Measurements from ENCODE around the gene C16orf87. TPM values are rescaled to one million over a fixed set of nuclear protein-coding genes. Genes with fewer than 3 reads are reported as not detected.
A peak's percentile ranks its signal among the peaks of the same experiment; 100 is the strongest.

C16orf87 gene
- total RNA-seq, 4 donors from 2014 or later: 5.5 to 14.9 (median 7.9) TPM

GRCh38 chr16:46756772-46757171 lies 74.2 kb downstream of the C16orf87 start:
- intact Hi-C loops (cut with DNase I; ENCODE audit: low total_unique reads): no loop called here
- no peak overlapping the region for H3K4me3 ChIP-seq (ENCODE audit: low read depth, poor library complexity, severe bottlenecking)
- no peak for DNase-seq (ENCODE audit: low spot score in 2 of 2)
- 85 to 88% methylated on average over 10 to 11 of the region's 11 CpGs for whole genome bisulfite sequencing, 2 donors
- TF ChIP-seq POLR2A (IDR thresholded peaks at IDR 0.05): no peak
- no peak for TF ChIP-seq CTCF (IDR thresholded peaks at IDR 0.05)

GRCh38 chr16:46753015-46753414 lies 78.0 kb downstream of the C16orf87 start:
- DNase-seq (ENCODE audit: low spot score in 2 of 2): no peak
- intact Hi-C loops (cut with DNase I; ENCODE audit: low total_unique reads): no loop called here
- WGBS, 2 donors: 80 to 83% methylated on average over 5 of the region's 5 CpGs
- no peak overlapping the region for H3K4me3 ChIP-seq (ENCODE audit: low read depth, poor library complexity, severe bottlenecking)
- no peak for TF ChIP-seq CTCF (IDR thresholded peaks at IDR 0.05)

GRCh38 chr16:46751381-46751780 lies 79.6 kb downstream of the C16orf87 start:
- WGBS, 2 donors: 62 to 67% methylated on average over 7 of the region's 7 CpGs
- intact Hi-C loops (cut with DNase I; ENCODE audit: low total_unique reads): no loop called here
- TF ChIP-seq POLR2A (IDR thresholded peaks at IDR 0.05): no peak
- no peak for TF ChIP-seq CTCF (IDR thresholded peaks at IDR 0.05)
- no peak overlapping the region for H3K4me3 ChIP-seq (ENCODE audit: low read depth, poor library complexity, severe bottlenecking)
- no peak for DNase-seq (ENCODE audit: low spot score in 2 of 2)

GRCh38 chr16:46748775-46749705 lies 81.9 kb downstream of the C16orf87 start:
- intact Hi-C loops (cut with DNase I; ENCODE audit: low total_unique reads): no loop called here
- no peak overlapping the region for H3K4me3 ChIP-seq (ENCODE audit: low read depth, poor library complexity, severe bottlenecking)
- DNase-seq (ENCODE audit: low spot score in 2 of 2): no peak
- no peak for TF ChIP-seq CTCF (IDR thresholded peaks at IDR 0.05)
- WGBS, 2 donors: 73 to 77% methylated on average over 17 to 20 of the region's 20 CpGs

GRCh38 chr16:46747777-46748651 lies 83.0 kb downstream of the C16orf87 start, which contains the start of gene MYLK3:
MYLK3 (minus strand) TSS chr16:46748344; CDS start chr16:46748193, 151 bp downstream.
- WGBS, 2 donors: 80 to 81% methylated on average over 16 to 20 of the region's 25 CpGs
- intact Hi-C loops (cut with DNase I; ENCODE audit: low total_unique reads): no loop called here
- peak in 1 of 2 donors; percentile 76 for DNase-seq (ENCODE audit: low spot score in 2 of 2)

More at GRCh38 chr16:46747777-46748651, 83.0 kb downstream of the C16orf87 start, which contains the start of gene MYLK3:
- no peak for TF ChIP-seq POLR2A (IDR thresholded peaks at IDR 0.05)
- no peak for TF ChIP-seq CTCF (IDR thresholded peaks at IDR 0.05)
- no peak within 1 kb of the TSS for H3K4me3 ChIP-seq (ENCODE audit: low read depth, poor library complexity, severe bottlenecking)
